Suprapubic skin (tissue), 4 donors: ENCODE data around the gene OSTC.

Experiments used
- EP300 ChIP-seq: sonication (generic); formaldehyde crosslinking; IDR thresholded peaks from one replicate; pipeline ENCODE4 v1.6.1; 2017; ENCODE audit warnings: antibody characterized with exemption
- POLR2A ChIP-seq, 2 donors: fragments of 450-650 bp; IDR thresholded peaks; one replicate each; pipeline ENCODE4 v1.6.1; 2017; ENCODE audit warnings: antibody characterized with exemption in 2 of 2, mild to moderate bottlenecking in 2 of 2, moderate library complexity in 2 of 2
- POLR2AphosphoS5 ChIP-seq, 3 donors: sonication (generic); formaldehyde crosslinking; IDR thresholded peaks; one replicate each; pipeline ENCODE4 v1.6.1; 2017; ENCODE audit warnings: antibody characterized with exemption in 3 of 3
- TF ChIP-seq, protein P1 (sequence below), 2 donors: fragments of 200-600 bp in 1 of 2; fragments of 450-650 bp in 1 of 2; sonication (generic) in 1 of 2; IDR thresholded peaks; one replicate each; pipeline ENCODE4 v1.5.1; 2016 to 2019; ENCODE audit warnings: antibody characterized with exemption in 2 of 2, mild to moderate bottlenecking in 1 of 2, moderate library complexity in 1 of 2

DNA sequence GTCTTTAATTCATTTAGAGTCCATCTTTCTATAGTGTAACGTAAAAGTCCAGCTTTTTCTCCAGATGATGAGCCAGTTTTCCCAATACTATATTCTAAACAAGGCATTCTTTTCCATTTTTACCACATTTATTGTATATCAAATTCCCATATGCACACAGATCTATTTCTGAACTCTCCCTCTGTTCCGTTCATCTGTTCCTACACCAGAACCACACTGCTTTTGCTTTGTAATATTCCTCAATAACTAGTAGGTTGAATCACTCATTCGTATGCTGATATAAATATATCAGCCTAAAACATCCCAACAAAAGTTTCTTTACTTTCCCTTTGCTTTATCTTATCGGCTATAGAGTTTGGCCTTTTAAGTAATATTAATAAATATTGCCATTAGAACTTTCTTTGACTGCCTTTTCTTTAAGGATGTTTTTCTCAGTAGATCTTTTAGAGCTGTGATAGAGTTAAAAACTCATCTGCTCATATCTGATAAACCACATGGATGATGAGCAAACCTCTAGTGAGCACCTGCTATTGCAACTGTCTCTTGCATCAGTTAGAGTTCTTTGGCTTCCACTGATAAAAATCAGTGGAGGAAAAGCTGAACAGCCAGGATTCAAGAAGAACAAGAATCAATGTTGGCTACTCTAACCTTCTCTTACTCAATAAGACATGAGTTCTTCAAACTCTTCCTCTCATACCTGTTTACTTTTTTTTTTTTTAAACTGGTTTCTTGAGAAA, 43.2 kb upstream of the OSTC start:
- TF ChIP-seq, protein P1, sequence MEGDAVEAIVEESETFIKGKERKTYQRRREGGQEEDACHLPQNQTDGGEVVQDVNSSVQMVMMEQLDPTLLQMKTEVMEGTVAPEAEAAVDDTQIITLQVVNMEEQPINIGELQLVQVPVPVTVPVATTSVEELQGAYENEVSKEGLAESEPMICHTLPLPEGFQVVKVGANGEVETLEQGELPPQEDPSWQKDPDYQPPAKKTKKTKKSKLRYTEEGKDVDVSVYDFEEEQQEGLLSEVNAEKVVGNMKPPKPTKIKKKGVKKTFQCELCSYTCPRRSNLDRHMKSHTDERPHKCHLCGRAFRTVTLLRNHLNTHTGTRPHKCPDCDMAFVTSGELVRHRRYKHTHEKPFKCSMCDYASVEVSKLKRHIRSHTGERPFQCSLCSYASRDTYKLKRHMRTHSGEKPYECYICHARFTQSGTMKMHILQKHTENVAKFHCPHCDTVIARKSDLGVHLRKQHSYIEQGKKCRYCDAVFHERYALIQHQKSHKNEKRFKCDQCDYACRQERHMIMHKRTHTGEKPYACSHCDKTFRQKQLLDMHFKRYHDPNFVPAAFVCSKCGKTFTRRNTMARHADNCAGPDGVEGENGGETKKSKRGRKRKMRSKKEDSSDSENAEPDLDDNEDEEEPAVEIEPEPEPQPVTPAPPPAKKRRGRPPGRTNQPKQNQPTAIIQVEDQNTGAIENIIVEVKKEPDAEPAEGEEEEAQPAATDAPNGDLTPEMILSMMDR (IDR thresholded peaks at IDR 0.05) = no peak
- TF ChIP-seq POLR2AphosphoS5 (IDR thresholded peaks at IDR 0.05) (no peak), POLR2A (IDR thresholded peaks at IDR 0.05) (no peak), EP300 (no peak)
